A204.1 (cell line): ENCODE measurements around the gene RUFY4.
"Not testable (repeated sequence)": the region's sequence is repeated elsewhere in the genome, so short reads cannot be mapped to it uniquely, and the experiment has no call there.

ENCODE experiments used
- FAIRE-seq: peaks from 2 replicates; lab custom pipeline; 2012; peaks lifted over from hg19 to GRCh38; lab: Jason Lieb, UNC

Gene RUFY4

GRCh38 chr2:218086478-218086877, 17.4 kb downstream of the RUFY4 start:
- no peak for FAIRE-seq

DNA sequence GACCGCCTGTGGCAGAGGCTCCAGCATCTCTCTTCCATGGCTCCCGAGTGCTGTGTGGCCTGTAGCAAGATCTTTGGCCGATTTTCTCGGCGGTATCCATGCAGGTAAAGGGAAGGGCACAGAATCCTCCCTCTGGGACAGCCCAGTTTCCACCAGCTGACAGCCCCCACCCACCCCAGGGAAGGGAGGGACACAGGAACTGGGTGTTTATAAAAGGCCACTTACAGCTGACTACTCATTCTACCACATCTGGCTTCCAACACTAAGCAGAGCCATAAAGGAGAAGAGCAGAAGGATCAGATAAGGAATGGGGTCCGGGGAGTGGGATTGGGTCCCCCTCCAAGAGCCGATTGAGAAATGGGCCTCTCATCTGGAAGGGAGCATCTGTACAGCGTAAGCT, 20.2 kb downstream of the RUFY4 start:
- no peak for FAIRE-seq

DNA sequence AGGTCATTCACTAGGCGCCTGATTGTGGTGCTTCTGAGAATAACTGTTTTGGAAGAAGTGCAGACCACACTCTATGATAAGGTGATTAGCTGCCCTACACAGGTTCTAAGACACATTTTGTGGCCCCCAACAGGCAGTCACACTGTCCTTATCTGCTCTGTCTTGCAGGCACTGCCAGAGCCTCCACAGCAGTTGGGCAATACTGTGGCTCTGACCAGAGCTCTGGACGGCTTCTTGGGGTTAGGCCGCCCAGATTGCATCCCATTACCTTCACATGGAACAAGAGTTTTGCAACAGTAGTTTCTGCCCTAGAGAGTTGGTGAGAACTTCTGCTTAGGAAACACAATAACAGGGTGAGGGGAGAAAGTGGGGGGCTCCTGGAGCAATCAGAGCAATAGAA, 22.7 kb downstream of the RUFY4 start:
- FAIRE-seq, result no peak

GRCh38 chr2:218093879-218094278, 24.8 kb downstream of the RUFY4 start:
- FAIRE-seq, result no peak

DNA sequence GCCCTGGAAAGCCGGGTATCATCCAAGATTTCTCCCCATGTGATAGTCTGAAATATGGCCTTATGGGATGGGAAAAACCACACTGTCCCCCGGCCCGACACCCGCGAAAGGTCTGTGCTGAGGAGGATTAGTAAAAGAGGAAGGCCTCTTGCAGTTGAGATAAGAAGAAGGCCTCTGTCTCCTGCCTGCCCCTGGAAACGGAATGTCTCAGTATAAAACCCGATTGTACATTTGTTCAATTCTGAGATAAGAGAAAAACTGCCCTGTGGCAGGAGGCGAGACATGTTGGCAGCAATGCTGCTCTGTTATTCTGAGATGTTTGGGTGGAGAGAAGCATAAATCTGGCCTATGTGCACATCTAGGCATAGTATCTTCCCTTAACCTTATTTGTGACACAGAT, 26.8 kb downstream of the RUFY4 start:
- FAIRE-seq, result no peak

DNA sequence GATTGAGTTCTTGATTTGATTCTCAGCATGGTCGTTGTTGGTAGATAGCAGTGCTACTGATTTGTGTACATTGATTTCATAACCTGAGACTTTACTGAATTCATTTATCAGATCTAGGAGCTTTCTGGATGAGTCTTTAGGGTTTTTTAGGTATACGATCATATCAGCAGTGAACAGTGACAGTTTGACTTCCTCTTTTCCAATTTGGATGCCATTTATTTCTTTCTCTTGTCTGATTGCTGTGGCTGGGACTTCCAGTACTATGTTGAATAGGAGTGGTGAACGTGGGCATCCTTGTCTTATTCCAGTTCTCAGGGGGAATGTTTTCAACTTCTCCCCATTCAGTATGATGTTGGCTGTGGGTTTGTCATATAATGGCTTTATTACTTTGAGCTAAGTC, 28.9 kb downstream of the RUFY4 start:
- no peak for FAIRE-seq

GRCh38 chr2:218108834-218109233, 39.8 kb downstream of the RUFY4 start:
- not testable (repeated sequence) for FAIRE-seq

- not testable (repeated sequence) for FAIRE-seq
These were observed 52.7 kb downstream of the RUFY4 start for GRCh38 chr2:218121789-218122188.

GRCh38 chr2:218122286-218122685, 53.2 kb downstream of the RUFY4 start:
- not testable (repeated sequence) for FAIRE-seq

DNA sequence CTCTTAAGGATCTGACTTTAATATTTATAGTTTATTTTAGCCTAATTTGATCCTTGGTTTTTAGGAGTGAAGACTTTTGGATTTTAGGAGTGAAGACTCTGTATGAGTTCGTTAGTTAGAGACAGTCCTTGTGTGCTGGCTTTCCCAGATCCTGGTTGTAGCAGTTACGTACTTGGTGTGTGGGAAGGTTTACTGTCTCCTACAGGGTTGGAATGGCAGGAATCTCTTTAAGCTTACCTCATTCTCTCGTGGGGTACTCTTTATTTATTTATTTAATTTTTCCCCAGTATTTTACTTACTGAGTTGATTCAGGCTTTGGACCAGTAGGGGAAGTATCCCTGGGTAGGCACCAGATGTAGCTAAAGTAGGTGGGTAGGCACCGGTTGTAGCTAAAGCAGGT, 54.9 kb downstream of the RUFY4 start:
- FAIRE-seq, result no peak

- no peak for FAIRE-seq
These were observed 56.0 kb downstream of the RUFY4 start for GRCh38 chr2:218125095-218125494.

GRCh38 chr2:218125626-218126080, 56.6 kb downstream of the RUFY4 start, which contains the start of gene CXCR2:
Gene CXCR2, plus strand, starts transcription at chr2:218126028. Its CDS starts 8,774 bp downstream, at chr2:218134802.
- no peak for FAIRE-seq

DNA sequence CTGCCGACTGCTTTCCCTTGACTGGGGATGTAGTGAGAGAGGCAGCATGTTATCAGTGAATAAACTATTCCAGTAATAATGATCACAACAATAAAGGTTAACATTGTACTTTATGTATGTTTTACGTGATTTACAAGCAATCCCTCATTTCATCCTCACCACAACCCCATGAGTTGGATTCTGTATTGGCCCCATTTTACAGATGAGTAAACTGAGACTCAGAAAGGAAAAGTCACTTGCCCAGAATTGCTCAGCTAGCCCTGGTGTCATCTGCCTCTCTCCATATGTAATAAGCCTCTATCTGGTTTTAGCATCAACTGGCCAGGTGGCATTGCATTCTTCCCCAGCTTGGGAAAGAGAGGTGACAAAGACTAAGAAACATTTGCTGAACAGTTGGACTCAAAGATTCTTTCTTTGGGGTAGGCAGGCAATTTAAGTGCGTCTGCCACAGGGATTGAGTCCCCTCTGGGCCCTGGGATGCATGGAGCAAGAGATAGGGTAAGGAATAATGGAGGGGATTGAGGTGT, 58.9 kb downstream of the RUFY4 start:
- no peak for FAIRE-seq

DNA sequence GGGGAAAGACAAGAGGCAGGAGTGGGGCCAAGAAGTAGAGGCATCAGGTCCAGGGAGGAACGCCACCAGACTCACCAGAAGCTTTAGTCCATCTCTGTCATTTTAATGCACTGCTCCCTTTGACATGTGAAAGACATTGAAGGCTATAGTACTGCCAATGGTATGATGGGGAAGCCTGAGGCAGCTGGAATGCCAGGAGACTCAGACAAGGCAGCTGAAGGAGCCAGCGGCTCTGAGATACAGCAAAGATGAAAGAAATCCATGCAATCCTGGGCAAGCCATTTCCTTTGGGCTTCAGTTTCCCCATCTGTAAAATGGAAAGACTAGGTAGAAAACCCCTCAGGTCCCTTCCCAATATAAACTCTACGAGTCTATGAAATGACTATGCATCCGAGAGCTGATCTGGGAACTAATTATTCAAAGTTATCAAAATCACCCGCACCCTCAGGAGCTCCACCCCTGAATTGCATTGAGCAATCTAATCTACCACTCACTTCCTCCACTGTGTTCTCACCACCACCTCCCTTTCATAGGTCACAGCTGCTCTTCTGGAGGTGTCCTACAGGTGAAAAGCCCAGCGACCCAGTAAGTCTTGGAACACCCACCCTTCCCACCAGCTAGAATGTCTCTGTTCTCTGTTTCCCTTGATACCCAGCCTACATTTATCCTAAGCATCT, 59.9 kb downstream of the RUFY4 start:
- FAIRE-seq, result no peak

GRCh38 chr2:218129458-218130135, 60.5 kb downstream of the RUFY4 start:
- no peak for FAIRE-seq

- FAIRE-seq, result no peak
These were observed 61.3 kb downstream of the RUFY4 start for GRCh38 chr2:218130377-218130776.

DNA sequence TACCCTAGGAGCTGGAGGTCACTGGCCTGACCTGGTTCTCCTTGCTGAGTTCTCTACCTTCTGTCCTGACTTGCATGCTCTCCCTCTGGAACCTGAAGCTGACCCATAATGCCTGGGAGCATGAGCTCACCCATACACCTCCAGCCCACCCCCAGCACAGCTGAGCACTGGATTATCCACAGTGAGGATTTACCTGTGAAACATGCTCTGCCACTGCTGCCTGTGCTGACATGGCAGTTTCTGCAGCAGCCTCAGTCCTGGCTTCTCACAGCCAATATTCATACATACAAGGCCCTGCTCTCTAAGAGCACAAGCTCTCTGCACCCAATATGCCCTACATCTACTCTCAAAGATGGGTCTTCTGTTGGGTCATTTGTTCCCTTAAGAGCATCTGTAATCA, 61.8 kb downstream of the RUFY4 start:
- FAIRE-seq, result no peak

- FAIRE-seq, result no peak
These were observed 68.5 kb downstream of the RUFY4 start for GRCh38 chr2:218137514-218137913.

DNA sequence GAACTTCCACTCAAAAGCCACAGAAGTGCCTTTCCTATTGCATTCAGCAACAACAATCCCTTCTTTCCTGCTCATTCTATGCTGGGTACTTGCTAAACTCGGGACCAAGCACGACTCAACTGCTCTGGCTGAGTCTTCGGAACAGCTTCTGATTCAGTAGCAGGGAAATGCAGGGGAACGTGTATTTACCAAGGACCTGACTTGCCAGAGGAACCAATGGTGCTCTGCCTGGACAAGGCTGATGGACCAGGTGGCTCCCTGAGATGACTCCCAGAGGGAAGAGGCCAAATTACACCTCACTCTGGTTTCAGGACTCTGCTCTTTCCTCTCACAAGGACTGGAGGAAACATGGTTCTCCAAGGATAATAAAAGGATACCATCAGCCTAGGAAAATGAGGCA, 69.0 kb downstream of the RUFY4 start:
- FAIRE-seq, result no peak
